ENCODE measurements around the gene ITGAE. TPM values are rescaled to one million over a fixed set of nuclear protein-coding genes. Genes with fewer than 3 reads are reported as not detected.

ITGAE gene
- total and polyA plus RNA-seq, 2 experiments from 2014 or later = 11.7 to 44.9 TPM

- no peak overlapping the region for H3K27ac ChIP-seq (ENCODE audit: low read depth)
- H4K20me1 ChIP-seq (replicated peaks; ENCODE audit: insufficient read depth) = no peaks in the 10 kb centered on the region
- ATAC-seq (no peak), DNase-seq (ENCODE audit: low spot score) (no peak)
- H2AFZ ChIP-seq = no peak overlapping the region
- H3F3A ChIP-seq (replicated peaks; ENCODE audit: low read depth) = no peaks in the 10 kb centered on the region
- Mint-ChIP-seq H3K36me3 (ENCODE audit: low read depth) (peaks cover 14% of the 10 kb centered on the region), H3K4me1 (0 out of 3 replicates have a peak, but pooled peaks cover 2% of the 10 kb centered on the region), H3K27ac (no peak overlapping the region), H3K9me3 (peaks cover 18% of the 10 kb centered on the region), H3K4me3 (no peak overlapping the region), H3K27me3 (ENCODE audit: insufficient read depth, low read depth, poor library complexity) (peaks cover 5% of the 10 kb centered on the region)
- no peak overlapping the region for H3K4me2 ChIP-seq
- no peaks in the 10 kb centered on the region for H3K36me3 ChIP-seq (ENCODE audit: insufficient read depth)
- TF ChIP-seq STAT1 (IDR thresholded peaks at IDR 0.05; ENCODE audit: unreplicated experiment) (no peak), ZNF331 (CRISPR knock-in tag; IDR thresholded peaks at IDR 0.05; ENCODE audit: low read depth) (no peak), ETS1 (IDR thresholded peaks at IDR 0.05) (no peak), JUNB (IDR thresholded peaks at IDR 0.05; ENCODE audit: unreplicated experiment) (no peak), ZNF114 (CRISPR knock-in tag; IDR thresholded peaks at IDR 0.05) (no peak), CREB1 (CRISPR knock-in tag; IDR thresholded peaks at IDR 0.05; ENCODE audit: low read depth) (no peak), ZNF462 (CRISPR knock-in tag; IDR thresholded peaks at IDR 0.05) (no peak), REST (IDR thresholded peaks at IDR 0.05; ENCODE audit: unreplicated experiment) (no peak), EZH2 (IDR thresholded peaks at IDR 0.05; ENCODE audit: low read depth, unreplicated experiment) (no peak), POLR2AphosphoS5 (IDR thresholded peaks at IDR 0.05; ENCODE audit: low read depth) (no peak), NANOG (IDR thresholded peaks at IDR 0.05; ENCODE audit: borderline replicate concordance) (no peak), EZH2phosphoT487 (IDR thresholded peaks at IDR 0.05; ENCODE audit: unreplicated experiment) (no peak), CTCF (conservative IDR thresholded peaks at IDR 0.05; ENCODE audit: low read depth in 2 of 2) (no peak)
- H3K27me3 ChIP-seq (ENCODE audit: insufficient read depth) = no peaks in the 10 kb centered on the region
- no peaks in the 10 kb centered on the region for H3K9me2 ChIP-seq (ENCODE audit: insufficient read depth)
- no peaks in the 10 kb centered on the region for H3K79me2 ChIP-seq (replicated peaks; ENCODE audit: insufficient read depth)
- H3K4me1 ChIP-seq (ENCODE audit: insufficient read depth) = no peaks in the 10 kb centered on the region
- H3K4me3 ChIP-seq = no peak overlapping the region
These were observed 39.0 kb downstream of the ITGAE start for GRCh38 chr17:3761918-3762380.

All from GM23338 (cell line).